Adipose tissue (tissue), 3 donors: ENCODE data around the gene GTSE1. TPM values are rescaled to one million over a fixed set of nuclear protein-coding genes. Genes with fewer than 3 reads are reported as not detected.

Experiments
- H3K27ac ChIP-seq: one replicate; pipeline ENCODE4 v1.5.1; 2013; ENCODE audit warnings: low read depth, low read length
- WGBS, 3 donors: extraction: QIAGEN DNeasy Blood & Tissue Kit; methylation state at CpG; one replicate each; pipeline ENCODE4 v1.1.7; 2013; 5-methylcytosine and 5-hydroxymethylcytosine counted together
- polyA plus RNA-seq, 3 donors: library from polyadenylated mRNA; stranded (reverse); fragments of 200-250 nt; gene quantifications; one replicate each; pipeline ENCODE4 v1.2.3, GENCODE V29; 2013
- donor health status: healthy with polysubstance abuse.
- donor health status: Bipolar disorder and iron deficiency.
- donor health status: healthy.

Gene GTSE1
- polyA plus RNA-seq, 3 donors = 0.13 to 0.49 (median 0.34) TPM

DNA sequence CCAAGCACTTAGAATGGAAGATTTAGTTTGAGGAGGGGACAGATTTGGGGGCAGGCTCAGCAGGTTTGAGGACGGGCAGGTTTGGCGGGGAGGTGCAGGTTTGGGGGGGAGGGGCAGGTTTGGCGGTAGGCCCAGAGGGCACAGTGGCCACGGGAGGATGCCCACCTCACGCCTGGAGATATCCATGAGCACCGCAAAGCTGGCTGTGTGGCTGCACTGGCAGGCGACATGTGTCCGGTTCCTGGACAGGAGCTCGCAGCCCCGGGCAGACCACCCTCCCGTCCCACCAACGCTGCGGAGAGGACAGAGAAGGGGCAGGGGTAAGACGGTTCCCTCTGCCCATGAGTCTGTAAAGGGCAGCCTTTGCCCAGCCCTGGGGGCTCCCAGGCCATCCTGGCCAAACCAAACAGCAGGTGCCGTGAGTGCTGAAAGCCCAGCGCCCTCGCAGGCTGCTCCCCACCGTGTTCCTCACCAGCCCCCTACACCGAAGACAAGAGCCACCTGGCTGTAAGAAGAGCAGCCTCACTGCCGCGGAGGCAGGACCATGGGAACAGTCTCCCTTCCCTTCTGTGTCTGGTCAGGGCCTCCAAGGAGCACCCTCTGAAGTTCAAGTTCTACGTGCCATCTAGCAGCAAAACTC is 81.9 kb downstream of the GTSE1 start:
- WGBS, 3 donors = 59 to 79% (median 65%) methylated on average over 22 of the region's 22 CpGs
- no peak overlapping the region for H3K27ac ChIP-seq

DNA sequence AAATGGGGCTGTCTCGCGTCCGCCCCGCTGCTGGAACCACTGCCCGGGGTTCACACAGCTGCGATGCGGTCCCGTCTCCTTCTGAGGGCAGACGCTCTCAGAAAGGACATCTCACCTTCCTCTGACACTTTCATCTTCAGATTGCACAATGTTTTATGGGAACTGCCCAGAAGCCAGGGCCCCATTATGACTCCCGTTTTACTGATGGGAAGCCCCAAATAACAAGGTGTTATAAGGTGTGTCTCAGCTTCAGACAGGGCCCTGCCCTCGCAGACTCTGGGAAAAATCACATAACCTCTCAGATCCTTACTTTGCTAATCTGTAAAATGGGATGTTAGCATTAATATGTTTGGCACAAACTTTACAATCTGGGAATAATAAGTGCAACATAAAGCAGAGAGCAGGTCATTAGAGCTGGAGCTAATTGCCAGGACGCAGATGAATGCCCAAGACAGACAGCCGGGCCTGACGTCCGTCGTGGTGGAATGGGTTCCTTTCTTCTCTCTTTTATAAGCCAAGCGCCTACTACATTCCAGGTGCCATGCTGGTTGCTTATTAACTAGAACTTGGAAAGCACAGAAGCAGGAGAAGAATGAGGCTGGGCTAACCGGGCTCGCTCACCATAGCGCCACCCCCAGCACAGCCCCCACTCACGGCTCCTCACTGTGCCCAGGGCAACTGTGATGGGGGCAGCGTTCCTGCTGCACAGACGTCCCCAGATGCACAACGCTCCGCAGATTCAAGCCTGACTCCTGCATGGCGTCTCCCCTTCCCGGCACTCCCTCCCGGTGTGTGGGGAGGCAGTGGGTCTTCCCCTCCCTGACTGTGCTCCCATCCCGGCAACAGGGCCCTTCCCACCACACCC is 82.6 kb downstream of the GTSE1 start:
- whole genome bisulfite sequencing, 3 donors = 38 to 83% (median 76%) methylated on average over 29 of the region's 29 CpGs
- H3K27ac ChIP-seq = no peak overlapping the region

DNA sequence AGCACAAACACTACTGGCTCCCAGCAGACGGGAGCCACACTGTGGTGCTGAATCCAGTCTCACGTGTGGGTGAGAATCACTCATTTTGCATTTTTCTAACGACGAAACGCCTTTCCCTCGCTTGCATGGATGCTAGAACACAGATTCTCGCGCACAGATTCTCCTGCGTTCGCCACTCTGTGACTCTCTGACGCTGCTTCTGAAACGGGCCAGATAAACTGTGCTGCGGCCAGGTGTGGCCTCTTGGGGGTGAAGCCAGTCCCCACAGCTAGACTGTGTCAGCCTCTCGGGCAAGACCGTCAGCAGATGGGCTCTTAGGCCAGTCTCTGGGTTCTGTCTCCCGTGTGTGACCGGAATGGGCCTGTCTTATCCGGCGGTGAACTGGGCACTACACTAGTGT is 83.4 kb downstream of the GTSE1 start:
- 75 to 84% (median 81%) methylated on average over 19 of the region's 19 CpGs for WGBS, 3 donors
- no peak overlapping the region for H3K27ac ChIP-seq

Other genes starting within 250 kb of the GTSE1 start
- gene PPARA, start 146.3 kb upstream of the GTSE1 start, polyA plus RNA-seq = 10 to 100 TPM in 1 of 3 donors, 1 to 10 TPM in 2; 7.2 to 15.4 (median 8.2) TPM
- gene CDPF1, start 46.6 kb upstream of the GTSE1 start, polyA plus RNA-seq = 10 to 100 TPM in 1 of 3 donors, 1 to 10 TPM in 2; 6.2 to 10.5 (median 9.0) TPM
- gene PKDREJ, start 33.5 kb upstream of the GTSE1 start, polyA plus RNA-seq = under 1 TPM; 0.03 to 0.11 (median 0.06) TPM
- gene TTC38, start 28.9 kb upstream of the GTSE1 start, polyA plus RNA-seq = 10 to 100 TPM; 20.0 to 62.3 (median 31.5) TPM
- gene TRMU, start 38.8 kb downstream of the GTSE1 start, polyA plus RNA-seq = 10 to 100 TPM; 16.5 to 21.5 (median 18.0) TPM
- 1 to 10 TPM in 2 of 3 donors, under 1 TPM in 1; 0.61 to 1.9 (median 1.2) TPM for gene CELSR1, start 240.8 kb downstream of the GTSE1 start, polyA plus RNA-seq